ENCODE results near the gene RBM23. TPM values are rescaled to one million over a fixed set of nuclear protein-coding genes. Genes with fewer than 3 reads are reported as not detected.

Gene RBM23
- total and polyA plus RNA-seq, 9 of the 15 experiments (the other 6 are each of a cell fraction or from before 2014, with no cell fraction given): 46.0 to 102 (median 58.5) TPM

GRCh38 chr14:22901799-22902198 is 17.1 kb downstream of the RBM23 start (continued):
- no peak for TF ChIP-seq CUX1 (CRISPR knock-in tag; IDR thresholded peaks at IDR 0.05)
- TF ChIP-seq KAT2B (IDR thresholded peaks at IDR 0.05; ENCODE audit: low read depth, low read length): no peak
- TF ChIP-seq ATF6 (CRISPR knock-in tag; IDR thresholded peaks at IDR 0.05): no peak
- no peak for TF ChIP-seq TFAM (CRISPR knock-in tag; conservative IDR thresholded peaks at IDR 0.05)
- TF ChIP-seq MYNN (IDR thresholded peaks at IDR 0.05): no peak
- no peak for TF ChIP-seq MYNN (CRISPR knock-in tag; IDR thresholded peaks at IDR 0.05)

Measured in K562 (cell line).